Adipocyte (in vitro differentiated cells): Measurements from ENCODE around the gene FBXW2.
A peak's percentile ranks its signal among the peaks of the same experiment; 100 is the strongest.

Experiments used
- DNase-seq: peaks from one replicate; pipeline ENCODE4 v3.0.0-alpha.2; 2015; ENCODE audit warnings: low read depth
- H3K27me3 ChIP-seq: replicated peaks from 2 replicates; pipeline ENCODE4 v1.7.0; 2013; ENCODE audit warnings: mild to moderate bottlenecking, low read length, moderate library complexity; ENCODE audit not compliant: control insufficient read depth, insufficient read depth
- H3K36me3 ChIP-seq: 2 replicates; pipeline ENCODE4 v1.7.0; 2013; ENCODE audit warnings: low read length, mild to moderate bottlenecking, moderate library complexity; ENCODE audit not compliant: control insufficient read depth, insufficient read depth, severe bottlenecking
- H3K4me1 ChIP-seq: 2 replicates; pipeline ENCODE4 v1.7.0; 2013; ENCODE audit warnings: mild to moderate bottlenecking, low read length, moderate library complexity; ENCODE audit not compliant: control insufficient read depth, insufficient read depth
- H3K4me3 ChIP-seq: 2 replicates; pipeline ENCODE4 v1.7.0; 2013; ENCODE audit warnings: mild to moderate bottlenecking, low read length, moderate library complexity
- H3K9ac ChIP-seq: 2 replicates; pipeline ENCODE4 v1.7.0; 2013; ENCODE audit warnings: mild to moderate bottlenecking, low read length, moderate library complexity
- H3K9me3 ChIP-seq: 2 replicates; pipeline ENCODE4 v1.7.0; 2013; ENCODE audit warnings: mild to moderate bottlenecking, low read length, moderate library complexity; ENCODE audit not compliant: control insufficient read depth

Gene FBXW2, protein sequence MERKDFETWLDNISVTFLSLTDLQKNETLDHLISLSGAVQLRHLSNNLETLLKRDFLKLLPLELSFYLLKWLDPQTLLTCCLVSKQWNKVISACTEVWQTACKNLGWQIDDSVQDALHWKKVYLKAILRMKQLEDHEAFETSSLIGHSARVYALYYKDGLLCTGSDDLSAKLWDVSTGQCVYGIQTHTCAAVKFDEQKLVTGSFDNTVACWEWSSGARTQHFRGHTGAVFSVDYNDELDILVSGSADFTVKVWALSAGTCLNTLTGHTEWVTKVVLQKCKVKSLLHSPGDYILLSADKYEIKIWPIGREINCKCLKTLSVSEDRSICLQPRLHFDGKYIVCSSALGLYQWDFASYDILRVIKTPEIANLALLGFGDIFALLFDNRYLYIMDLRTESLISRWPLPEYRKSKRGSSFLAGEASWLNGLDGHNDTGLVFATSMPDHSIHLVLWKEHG

DNA sequence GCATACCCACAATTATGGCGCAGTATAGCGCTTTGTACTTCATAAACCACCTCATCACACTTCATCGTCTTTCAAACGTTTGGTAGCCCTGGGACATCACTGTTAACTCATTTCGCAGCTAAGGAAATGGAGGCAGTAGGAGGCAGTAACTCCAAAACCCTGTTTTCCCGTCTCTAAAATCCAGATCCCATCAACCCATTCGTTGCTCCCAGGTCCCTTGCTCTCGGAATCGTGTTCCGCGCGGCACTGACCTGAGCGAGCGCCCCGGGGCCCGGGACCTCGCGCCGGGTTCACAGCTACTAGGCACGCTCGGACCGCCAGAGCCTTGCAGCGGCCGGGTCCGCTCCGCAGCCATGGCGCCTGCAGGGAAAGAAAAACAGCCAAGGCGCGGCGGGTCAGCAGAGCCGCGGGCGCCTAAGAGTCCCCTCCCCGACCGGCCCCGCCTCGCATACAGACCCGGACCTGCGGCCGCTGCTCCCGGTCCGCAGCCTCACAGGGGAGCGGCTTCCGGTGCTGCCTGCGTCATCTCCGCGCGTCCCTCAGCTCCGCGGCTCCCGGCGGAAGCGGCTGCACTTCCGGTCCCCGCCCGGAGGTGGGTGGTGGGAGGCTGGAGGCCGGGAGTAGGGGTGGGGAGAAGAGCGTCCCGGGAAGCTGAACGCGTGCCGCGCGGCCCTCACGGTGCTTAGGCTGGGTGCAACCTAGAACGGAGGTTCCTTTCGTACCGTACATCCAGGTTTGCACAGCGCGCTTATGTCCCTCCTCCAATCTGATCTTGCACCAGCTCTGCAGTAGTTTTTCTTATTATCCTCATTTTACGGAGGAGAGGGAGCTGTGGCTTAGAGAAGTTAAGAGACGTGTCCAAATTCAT is at the start of gene FBXW2:
TSS of gene FBXW2 (minus strand) at position 519 of the 868 bp plus-strand sequence. CDS start 5,158 bp downstream, outside the sequence.
- Histone ChIP-seq H3K36me3 (peaks cover 18% of the 10 kb centered on the region), H3K4me1 (peaks cover 25% of the 10 kb centered on the region), H3K9ac (peak within 1 kb of the TSS; percentile 97), H3K9me3 (no peaks in the 10 kb centered on the region), H3K4me3 (peak within 1 kb of the TSS; percentile 97), H3K27me3 (no peaks in the 10 kb centered on the region)
- peak; percentile 97 for DNase-seq

DNA sequence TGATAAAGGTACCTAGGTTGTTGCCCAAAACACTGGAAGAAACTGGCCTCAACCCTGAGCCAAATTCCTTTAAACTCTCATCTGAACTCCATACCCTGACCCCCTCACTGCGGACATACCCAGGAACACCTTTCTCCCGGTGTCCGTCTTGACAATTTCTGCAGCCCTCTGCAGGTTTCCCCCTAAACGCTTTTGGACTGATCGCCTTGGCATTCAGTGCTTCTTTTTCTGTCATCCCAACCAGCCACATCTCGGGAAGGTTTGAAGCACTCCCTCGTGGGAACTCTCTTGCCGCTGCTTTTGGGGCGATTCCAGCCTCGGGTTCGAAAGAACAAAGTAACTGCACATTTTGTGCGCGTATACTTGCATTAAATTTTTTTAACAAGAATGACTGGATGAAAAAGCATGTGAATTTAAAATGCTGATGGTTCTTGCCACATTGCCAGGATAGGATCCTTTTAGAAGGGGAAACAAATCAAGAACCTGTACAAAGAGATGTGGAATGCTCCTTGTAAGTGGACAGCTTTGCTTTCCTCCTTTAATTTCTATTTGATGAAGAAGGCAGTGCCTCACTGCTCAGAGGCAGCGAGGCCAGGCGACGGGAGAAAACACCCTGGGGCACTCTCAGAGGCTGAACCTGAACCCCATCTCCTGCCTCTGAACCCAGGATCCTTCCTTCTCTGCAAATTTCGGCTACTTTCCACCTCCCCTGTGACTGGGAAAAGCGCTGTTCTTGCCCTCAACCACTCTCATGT is 48.9 kb upstream of the FBXW2 start:
- no peaks in the 10 kb centered on the region for H3K27me3 ChIP-seq
- peaks cover 8% of the 10 kb centered on the region for H3K36me3 ChIP-seq
- H3K9me3 ChIP-seq, result no peaks in the 10 kb centered on the region
- H3K9ac ChIP-seq, result peak overlapping the region; percentile 98
- peaks cover 20% of the 10 kb centered on the region for H3K4me1 ChIP-seq
- peak overlapping the region; percentile 96 for H3K4me3 ChIP-seq
- peak; percentile 59 for DNase-seq

DNA sequence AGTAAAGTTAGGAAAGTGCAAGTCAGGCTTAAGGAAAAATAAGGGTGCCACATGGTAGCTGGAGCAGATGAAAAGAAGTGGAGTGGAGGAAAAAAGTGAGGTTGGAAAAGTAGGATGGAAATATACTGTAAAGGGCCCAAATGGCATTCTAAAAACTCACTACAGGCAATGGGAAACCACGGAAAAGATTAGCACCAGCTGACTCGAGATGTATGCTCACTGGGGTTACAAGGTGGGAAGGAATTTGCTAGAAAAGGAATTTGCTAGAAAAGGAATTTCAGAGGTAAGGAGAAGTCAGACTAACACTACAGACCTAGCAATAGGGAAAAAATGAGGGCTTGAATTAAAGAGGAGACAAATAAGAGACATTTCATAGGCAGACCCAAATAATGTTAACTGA is 45.9 kb upstream of the FBXW2 start:
- Histone ChIP-seq H3K4me1 (peaks cover 20% of the 10 kb centered on the region), H3K9me3 (no peaks in the 10 kb centered on the region), H3K4me3 (no peak overlapping the region), H3K27me3 (no peaks in the 10 kb centered on the region), H3K36me3 (peaks cover 13% of the 10 kb centered on the region), H3K9ac (no peak overlapping the region)
- no peak for DNase-seq

- Histone ChIP-seq H3K9me3 (no peaks in the 10 kb centered on the region), H3K27me3 (no peaks in the 10 kb centered on the region), H3K4me1 (peaks cover 14% of the 10 kb centered on the region), H3K9ac (no peak overlapping the region), H3K4me3 (no peak overlapping the region), H3K36me3 (peaks cover 18% of the 10 kb centered on the region)
- DNase-seq, result no peak
Measured at GRCh38 chr9:120837921-120838320, 44.7 kb upstream of the FBXW2 start.

DNA sequence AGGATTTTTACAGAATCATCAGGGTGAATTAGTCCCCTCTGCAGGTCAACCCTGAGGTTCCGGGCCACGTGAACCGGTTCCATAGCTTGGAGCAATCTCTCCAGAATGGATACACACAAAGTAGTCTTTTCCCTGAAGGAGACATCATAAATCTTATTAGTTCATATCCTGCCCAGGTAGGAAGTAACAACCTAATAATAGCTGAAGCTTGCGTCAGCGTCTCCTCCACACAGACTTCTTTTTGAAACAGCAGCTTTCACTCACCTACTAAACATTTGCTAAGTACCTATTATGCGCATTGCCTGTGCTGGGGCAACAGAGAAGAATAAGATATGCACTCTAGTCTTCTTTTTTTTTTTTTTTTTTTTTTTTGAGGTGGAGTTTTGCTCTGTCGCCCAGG is 40.1 kb upstream of the FBXW2 start:
- Histone ChIP-seq H3K9ac (no peak overlapping the region), H3K9me3 (no peaks in the 10 kb centered on the region), H3K4me3 (no peak overlapping the region), H3K4me1 (peaks cover 4% of the 10 kb centered on the region), H3K27me3 (no peaks in the 10 kb centered on the region), H3K36me3 (peaks cover 57% of the 10 kb centered on the region)
- DNase-seq, result no peak

GRCh38 chr9:120832807-120833206 is 39.6 kb upstream of the FBXW2 start:
- Histone ChIP-seq H3K27me3 (no peaks in the 10 kb centered on the region), H3K9me3 (no peaks in the 10 kb centered on the region), H3K4me3 (no peak overlapping the region), H3K36me3 (peaks cover 58% of the 10 kb centered on the region), H3K4me1 (peaks cover 4% of the 10 kb centered on the region), H3K9ac (no peak overlapping the region)
- no peak for DNase-seq

DNA sequence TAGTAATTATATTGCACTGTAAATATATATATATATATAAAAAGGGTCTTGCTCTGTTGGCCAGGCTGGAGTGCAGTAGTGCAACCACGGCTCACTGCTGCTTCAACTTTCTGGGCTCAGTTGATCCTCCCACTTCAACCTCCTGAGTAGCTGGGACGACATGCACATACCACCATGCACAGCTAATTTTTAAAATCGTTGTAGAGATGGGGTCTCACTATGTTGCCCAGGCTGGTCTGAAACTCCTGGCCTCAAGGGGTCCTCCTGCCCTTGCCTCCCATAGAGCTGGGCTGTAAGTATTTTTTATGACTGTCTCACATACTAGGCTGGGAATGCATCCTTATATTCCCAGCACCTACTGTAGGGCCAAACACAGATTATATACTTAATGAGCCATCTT is 37.6 kb upstream of the FBXW2 start:
- no peaks in the 10 kb centered on the region for H3K9me3 ChIP-seq
- H3K4me1 ChIP-seq, result peaks cover 4% of the 10 kb centered on the region
- H3K27me3 ChIP-seq, result no peaks in the 10 kb centered on the region
- H3K36me3 ChIP-seq, result peaks cover 74% of the 10 kb centered on the region
- no peak overlapping the region for H3K9ac ChIP-seq
- DNase-seq, result no peak
- no peak overlapping the region for H3K4me3 ChIP-seq

DNA sequence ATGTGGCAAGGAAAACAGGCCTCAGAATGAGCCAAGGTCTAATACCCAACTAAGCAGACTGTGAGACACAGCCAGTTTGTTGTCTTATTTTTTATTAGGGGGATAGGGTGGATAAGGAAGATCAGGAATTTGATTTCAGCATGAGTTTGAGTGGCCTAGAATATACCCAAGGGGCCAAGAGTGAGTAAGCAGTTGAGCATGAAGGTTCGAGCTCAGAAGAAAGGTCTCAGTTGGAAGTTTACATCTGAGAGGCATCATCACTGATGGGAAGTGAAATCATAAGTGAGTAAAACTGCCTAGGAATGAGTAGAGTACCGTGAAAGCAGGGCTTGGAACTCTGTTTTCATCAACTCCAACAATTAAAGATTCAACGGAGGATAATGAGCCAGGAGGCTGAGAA is 36.9 kb upstream of the FBXW2 start:
- Histone ChIP-seq H3K27me3 (no peaks in the 10 kb centered on the region), H3K4me1 (peaks cover 4% of the 10 kb centered on the region), H3K4me3 (no peak overlapping the region), H3K9ac (no peak overlapping the region), H3K36me3 (peaks cover 71% of the 10 kb centered on the region), H3K9me3 (no peaks in the 10 kb centered on the region)
- no peak for DNase-seq

GRCh38 chr9:120829650-120830049 is 36.4 kb upstream of the FBXW2 start:
- Histone ChIP-seq H3K4me1 (peaks cover 4% of the 10 kb centered on the region), H3K9me3 (no peaks in the 10 kb centered on the region), H3K27me3 (no peaks in the 10 kb centered on the region), H3K9ac (no peak overlapping the region), H3K36me3 (peaks cover 71% of the 10 kb centered on the region), H3K4me3 (no peak overlapping the region)
- no peak for DNase-seq

- peaks cover 94% of the 10 kb centered on the region for H3K36me3 ChIP-seq
- H3K4me1 ChIP-seq, result peaks cover 3% of the 10 kb centered on the region
- no peak overlapping the region for H3K4me3 ChIP-seq
- no peaks in the 10 kb centered on the region for H3K27me3 ChIP-seq
- H3K9ac ChIP-seq, result no peak overlapping the region
- DNase-seq, result no peak
- no peaks in the 10 kb centered on the region for H3K9me3 ChIP-seq
Measured at GRCh38 chr9:120820095-120820494, 26.9 kb upstream of the FBXW2 start.

DNA sequence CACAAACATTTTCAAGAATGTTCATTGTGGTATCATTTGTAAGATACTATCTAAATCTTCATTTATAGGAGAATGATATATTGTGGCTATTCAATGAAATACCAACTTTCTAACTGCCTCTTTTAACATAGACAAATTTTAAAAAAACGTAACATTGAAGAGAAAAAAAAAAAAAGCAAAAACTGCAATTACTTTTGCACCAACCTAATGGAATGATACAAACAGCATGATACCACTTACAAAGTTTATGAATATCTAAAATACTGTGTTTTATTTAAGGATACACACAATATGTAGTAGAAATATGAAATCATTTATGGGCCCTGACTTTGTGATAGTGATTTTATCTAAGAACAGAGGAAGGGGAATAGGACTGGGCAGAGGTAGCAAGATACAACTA is 25.4 kb upstream of the FBXW2 start:
- H3K27me3 ChIP-seq, result no peaks in the 10 kb centered on the region
- no peaks in the 10 kb centered on the region for H3K9me3 ChIP-seq
- H3K4me3 ChIP-seq, result no peak overlapping the region
- peaks cover 85% of the 10 kb centered on the region for H3K36me3 ChIP-seq
- DNase-seq, result no peak
- no peak overlapping the region for H3K9ac ChIP-seq
- H3K4me1 ChIP-seq, result peaks cover 3% of the 10 kb centered on the region
